ENCODE data around the gene PLGLB1. TPM values are rescaled to one million over a fixed set of nuclear protein-coding genes. Genes with fewer than 3 reads are reported as not detected.

Gene PLGLB1
- 0.53 to 1.1 TPM (median 0.84 TPM) in 5 replicates for total RNA-seq (2022; extraction: Qiagen RNA extraction; ENCODE audit: low read depth)

DNA sequence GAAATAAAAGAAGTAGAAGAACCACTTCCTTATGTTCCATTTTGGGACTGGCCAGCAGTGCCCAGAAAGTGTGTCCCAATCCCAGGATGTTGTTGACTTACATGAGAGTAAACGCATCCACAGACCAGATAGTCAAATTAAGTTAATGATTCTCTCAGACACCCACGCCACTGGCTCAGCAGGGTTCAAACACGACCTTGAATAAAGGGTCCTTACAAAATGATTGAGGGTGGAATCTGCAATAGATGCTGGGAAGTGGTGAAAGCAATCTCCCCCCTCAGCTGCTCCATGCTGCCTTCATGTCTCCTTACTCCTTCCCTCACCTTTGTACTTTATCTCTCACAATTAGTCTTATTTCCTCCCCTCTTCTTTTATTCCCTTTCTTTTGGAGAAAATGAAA lies at the start of gene PLGLB1:
Gene PLGLB1 (minus strand): TSS at position 101 of the 400 bp plus-strand sequence. CDS start 61 bp downstream, at position 40.

Other genes starting within 250 kb of the PLGLB1 start
- 0.20 to 0.39 TPM (median 0.25 TPM) in 5 replicates for gene CD8A, start 230.9 kb downstream of the PLGLB1 start, total RNA-seq (2022; extraction: Qiagen RNA extraction; ENCODE audit: low read depth)
- gene CD8B, start 160.0 kb downstream of the PLGLB1 start, total RNA-seq (2022; extraction: Qiagen RNA extraction; ENCODE audit: low read depth): not detected in 5 replicates
- 0.03 to 0.21 TPM (median 0.10 TPM) in 5 replicates for gene RGPD1, start 79.7 kb downstream of the PLGLB1 start, total RNA-seq (2022; extraction: Qiagen RNA extraction; ENCODE audit: low read depth)